ENCODE results near the gene GPRASP1.

DNA sequence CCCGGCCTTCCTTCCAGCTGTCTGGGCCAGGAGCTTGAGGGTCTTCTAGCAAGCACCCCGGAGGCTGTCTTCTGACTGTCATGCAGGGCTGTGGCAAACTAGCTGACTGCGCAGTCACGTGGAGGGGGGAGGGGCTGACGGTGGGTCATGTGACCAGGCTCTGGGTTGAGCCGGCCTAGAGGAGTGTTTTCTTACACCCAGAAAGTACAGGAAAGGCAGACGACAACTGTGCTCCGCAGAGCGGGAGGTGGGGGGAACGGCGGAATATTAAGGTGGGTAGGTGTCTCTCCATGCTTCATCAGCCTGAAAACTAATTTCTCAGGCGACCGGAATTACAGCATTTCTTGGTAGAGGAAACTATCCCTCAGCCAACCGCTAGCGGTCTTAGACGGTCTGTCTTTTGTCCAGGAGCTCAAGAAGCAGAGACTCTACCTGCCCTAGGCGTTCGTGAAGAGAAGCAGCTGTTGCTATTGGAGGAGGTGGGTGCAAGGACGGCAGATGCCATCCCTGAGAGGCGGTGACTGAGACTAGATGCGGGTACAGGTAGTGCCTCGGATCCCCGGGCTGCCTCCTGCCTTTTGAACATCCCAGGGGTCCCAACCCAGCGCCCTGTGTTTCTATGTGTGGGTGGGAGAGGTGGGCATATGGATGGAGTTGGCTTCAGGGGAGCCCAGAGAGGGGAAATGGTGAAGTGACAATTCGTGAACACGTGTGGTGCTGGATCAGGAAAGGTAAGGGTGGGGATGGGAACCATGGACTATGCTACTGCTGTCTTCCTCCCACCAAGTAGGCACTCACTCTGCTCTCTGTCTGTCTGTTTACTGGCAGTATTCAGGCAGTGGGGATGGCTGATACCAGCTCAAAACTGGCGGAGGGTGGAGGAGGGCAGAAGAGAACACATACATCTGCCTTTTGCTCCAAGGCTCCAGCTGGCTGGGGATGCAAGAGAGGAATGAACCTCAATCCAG lies 8.8 kb downstream of the GPRASP1 start:
- TF ChIP-seq CTCF (IDR thresholded peaks at IDR 0.05) (no peak), MAX (IDR thresholded peaks at IDR 0.05) (peak; percentile 75), RAD21 (conservative IDR thresholded peaks at IDR 0.05 in 1 of 2, IDR thresholded peaks at IDR 0.05 in 1 of 2) (no peak), EP300 (IDR thresholded peaks at IDR 0.05) (no peak), CBX8 (IDR thresholded peaks at IDR 0.05) (no peak), POLR2A (IDR thresholded peaks at IDR 0.05; ENCODE audit: low read length) (peak; percentile 41), NFE2L2 (conservative IDR thresholded peaks at IDR 0.05; ENCODE audit: low read length) (no peak), RCOR1 (IDR thresholded peaks at IDR 0.05; ENCODE audit: low read depth, low read length) (no peak), JUN (IDR thresholded peaks at IDR 0.05) (no peak), PBX3 (IDR thresholded peaks at IDR 0.05) (no peak), PHF8 (IDR thresholded peaks at IDR 0.05; ENCODE audit: borderline replicate concordance, low read depth) (peak; percentile 38; the same call in 1 of the 2 replicates), NR3C1 (IDR thresholded peaks at IDR 0.05) (no peak), RNF2 (IDR thresholded peaks at IDR 0.05; ENCODE audit: borderline replicate concordance, low read depth) (no peak)
